SU-DHL-6 (cell line): ENCODE results near the gene HNRNPAB.

Source experiments
- H2AFZ ChIP-seq: fragments of 200-600 bp; sonication (generic); 2 replicates; pipeline ENCODE4 v1.6.1; 2014; ENCODE audit warnings: low read depth, mild to moderate bottlenecking, moderate library complexity, mixed read lengths, antibody characterized with exemption, low read length; ENCODE audit not compliant: severe bottlenecking
- H3F3A ChIP-seq: fragments of 200-600 bp; shearing (Covaris generic); 2 replicates; pipeline ENCODE4 v1.6.0; 2016; ENCODE audit warnings: antibody characterized with exemption, mild to moderate bottlenecking; ENCODE audit not compliant: insufficient read depth
- H3K27ac ChIP-seq: fragments of 200-600 bp; sonication (generic); 2 replicates; pipeline ENCODE4 v1.5.1; 2016; ENCODE audit warnings: low read depth, mild to moderate bottlenecking, low read length, moderate library complexity, mixed read lengths
- H3K27me3 ChIP-seq: fragments of 200-600 bp; sonication (generic), shearing (Covaris generic); 2 replicates; pipeline ENCODE4 v1.6.0; 2014; ENCODE audit warnings: mild to moderate bottlenecking, low read length
- H3K36me3 ChIP-seq: fragments of 200-600 bp; sonication (generic); 2 replicates; pipeline ENCODE4 v1.6.1; 2014; ENCODE audit warnings: mild to moderate bottlenecking, low read length, mixed read lengths
- H3K4me2 ChIP-seq: fragments of 300-600, 200-600 bp; shearing (Covaris generic), sonication (generic); 2 replicates; pipeline ENCODE4 v1.6.0; 2014; ENCODE audit warnings: low read length, low read depth, mild to moderate bottlenecking; ENCODE audit not compliant: poor library complexity, severe bottlenecking
- H3K4me3 ChIP-seq: fragments of 200-600 bp; sonication (generic); 2 replicates; pipeline ENCODE4 v1.5.1; 2014; ENCODE audit warnings: antibody characterized with exemption, low read length, mild to moderate bottlenecking, mixed read lengths; ENCODE audit not compliant: insufficient read depth, poor library complexity, severe bottlenecking
- H3K79me2 ChIP-seq: fragments of 200-600 bp; sonication (generic); 2 replicates; pipeline ENCODE4 v1.6.1; 2014; ENCODE audit warnings: mild to moderate bottlenecking, low read length, moderate library complexity; ENCODE audit not compliant: insufficient read depth
- H3K9ac ChIP-seq: fragments of 200-600 bp; sonication (generic); 2 replicates; pipeline ENCODE4 v1.7.0; 2014; ENCODE audit warnings: mild to moderate bottlenecking, low read length
- H3K9me2 ChIP-seq: fragments of 200-600 bp; sonication (generic); replicated peaks from 2 replicates; pipeline ENCODE4 v1.6.1; 2014; ENCODE audit warnings: low read length; ENCODE audit not compliant: insufficient read depth
- H3K9me3 ChIP-seq: fragments of 200-600 bp; sonication (generic); 2 replicates; pipeline ENCODE4 v1.6.1; 2014; ENCODE audit warnings: low read length, mixed read lengths; ENCODE audit not compliant: insufficient read depth
- H4K20me1 ChIP-seq: fragments of 200-600 bp; sonication (generic); 2 replicates; pipeline ENCODE4 v1.6.1; 2014; ENCODE audit warnings: low read depth, mild to moderate bottlenecking, antibody characterized with exemption, low read length, moderate library complexity, mixed read lengths
- CTCF ChIP-seq: fragments of 200-600 bp; sonication (generic); IDR thresholded peaks from one replicate; pipeline ENCODE4 v1.5.1; 2017; ENCODE audit warnings: antibody characterized with exemption, mild to moderate bottlenecking, low read length, moderate library complexity; ENCODE audit not compliant: insufficient read depth, poor library complexity, severe bottlenecking
- EZH2phosphoT487 ChIP-seq: fragments of 200-600 bp; sonication (generic), shearing (Covaris generic); conservative IDR thresholded peaks from 2 replicates; pipeline ENCODE4 v1.6.1; 2018; ENCODE audit warnings: mild to moderate bottlenecking, antibody characterized with exemption, low read length, moderate library complexity, mixed read lengths

Gene HNRNPAB

GRCh38 chr5:178212241-178213002 lies 8.1 kb downstream of the HNRNPAB start:
- Histone ChIP-seq H2AFZ (no peak overlapping the region), H3F3A (peaks cover 87% of the 10 kb centered on the region), H3K4me2 (no peak overlapping the region), H3K79me2 (peaks cover 11% of the 10 kb centered on the region), H3K9me2 (no peaks in the 10 kb centered on the region), H3K36me3 (peaks cover 34% of the 10 kb centered on the region), H4K20me1 (peaks cover 18% of the 10 kb centered on the region), H3K4me3 (no peak overlapping the region), H3K27me3 (no peaks in the 10 kb centered on the region), H3K9me3 (no peaks in the 10 kb centered on the region), H3K27ac (peak overlapping the region; percentile 33), H3K9ac (no peak overlapping the region)
- TF ChIP-seq CTCF (no peak), EZH2phosphoT487 (no peak)

- H3K9me2 ChIP-seq = no peaks in the 10 kb centered on the region
- TF ChIP-seq EZH2phosphoT487 (no peak), CTCF (no peak)
- no peak overlapping the region for H3K4me2 ChIP-seq
- no peak overlapping the region for H3K9ac ChIP-seq
- peaks cover 28% of the 10 kb centered on the region; the same call in 1 of the 2 replicates for H3K36me3 ChIP-seq
- peaks cover 5% of the 10 kb centered on the region for H3K79me2 ChIP-seq
- H4K20me1 ChIP-seq = peaks cover 12% of the 10 kb centered on the region
- no peak overlapping the region for H2AFZ ChIP-seq
- no peak overlapping the region for H3K4me3 ChIP-seq
- no peaks in the 10 kb centered on the region for H3K9me3 ChIP-seq
- H3F3A ChIP-seq = peaks cover 81% of the 10 kb centered on the region
- H3K27me3 ChIP-seq = no peaks in the 10 kb centered on the region
- peak overlapping the region; percentile 33; the same call in 1 of the 2 replicates for H3K27ac ChIP-seq
Measured at GRCh38 chr5:178213003-178213461, 8.7 kb downstream of the HNRNPAB start.

- H3K36me3 ChIP-seq = peaks cover 26% of the 10 kb centered on the region
- TF ChIP-seq EZH2phosphoT487 = no peak
- no peak for TF ChIP-seq CTCF
Measured at GRCh38 chr5:178213748-178214151, 9.4 kb downstream of the HNRNPAB start.

More at GRCh38 chr5:178213748-178214151, 9.4 kb downstream of the HNRNPAB start:
- Histone ChIP-seq H3K27me3 (no peaks in the 10 kb centered on the region), H3K4me3 (no peak overlapping the region), H3K4me2 (no peak overlapping the region), H3K27ac (peak overlapping the region; percentile 23; the same call in 1 of the 2 replicates), H3F3A (peaks cover 81% of the 10 kb centered on the region), H3K9me2 (no peaks in the 10 kb centered on the region), H3K9ac (no peak overlapping the region), H2AFZ (no peak overlapping the region), H3K9me3 (no peaks in the 10 kb centered on the region), H4K20me1 (peaks cover 5% of the 10 kb centered on the region; the same call in 1 of the 2 replicates), H3K79me2 (no peaks in the 10 kb centered on the region)
